SK-N-SH (cell line): ENCODE data around the gene RAE1. TPM values are rescaled to one million over a fixed set of nuclear protein-coding genes. Genes with fewer than 3 reads are reported as not detected.

Source experiments
- CTCF ChIA-PET: fragments of 300-600, 350-600 bp; formaldehyde crosslinking; extraction: SDS; loops from one replicate; lab custom pipeline; 2021; lab: Yijun Ruan, JAX
- POLR2A ChIA-PET: fragments of 350-600 bp; sonication (Branson Sonifier 250); formaldehyde crosslinking; extraction: SDS; loops from one replicate; lab custom pipeline; 2020; ENCODE audit warnings: antibody characterized with exemption, inconsistent platforms; lab: Yijun Ruan, JAX
- DNase-seq: peaks from one replicate; pipeline ENCODE4 v3.0.0; 2012
- H2AFZ ChIP-seq: fragments of 200-600 bp; sonication (generic); 2 replicates; pipeline ENCODE4 v1.8.1; 2016; ENCODE audit warnings: antibody characterized with exemption, mild to moderate bottlenecking, low read depth
- H3F3A ChIP-seq: fragments of 200-600 bp; sonication (generic); replicated peaks from 2 replicates; pipeline ENCODE3; 2016; ENCODE audit warnings: antibody characterized with exemption, mild to moderate bottlenecking; ENCODE audit not compliant: insufficient read depth
- H3K27ac ChIP-seq, 2 experiments: fragments of 200-500 bp in 1 of 2; fragments of 200-600 bp in 1 of 2; sonication (Bioruptor generic) in 1 of 2; sonication (generic), shearing (Covaris generic) in 1 of 2; 2 replicates each; pipeline versions ENCODE4 v1.5.1 to v1.6.1; 2014 to 2016; ENCODE audit warnings: low read depth in 2 of 2, inconsistent platforms in 1 of 2, low read length in 1 of 2, mild to moderate bottlenecking in 1 of 2, mixed read lengths in 1 of 2
- H3K27me3 ChIP-seq: fragments of 200-600 bp; sonication (generic), shearing (Covaris generic); 2 replicates; pipeline ENCODE4 v1.6.1; 2016; ENCODE audit warnings: mixed run types; ENCODE audit not compliant: insufficient read depth
- H3K36me3 ChIP-seq, 2 experiments: fragments of 200-500 bp in 1 of 2; fragments of 200-600 bp in 1 of 2; sonication (Bioruptor generic) in 1 of 2; sonication (generic) in 1 of 2; replicated peaks in 1 of 2; 2 replicates each; pipeline versions ENCODE3 to v1.5.1; 2014 to 2016; ENCODE audit warnings: low read length in 1 of 2, mild to moderate bottlenecking in 1 of 2; ENCODE audit not compliant: insufficient read depth in 2 of 2, control insufficient read depth in 1 of 2
- H3K4me1 ChIP-seq, 2 experiments: fragments of 200-500 bp in 1 of 2; fragments of 200-600 bp in 1 of 2; sonication (Bioruptor generic) in 1 of 2; sonication (generic), shearing (Covaris generic) in 1 of 2; 2 replicates each; pipeline versions ENCODE4 v1.5.1 to v1.6.1; 2014 to 2016; ENCODE audit warnings: low read depth in 1 of 2, low read length in 1 of 2, mixed run types in 1 of 2; ENCODE audit not compliant: insufficient read depth in 2 of 2, control insufficient read depth in 1 of 2
- H3K4me2 ChIP-seq: fragments of 200-600 bp; sonication (generic), shearing (Covaris generic); 2 replicates; pipeline ENCODE4 v1.6.1; 2017; ENCODE audit warnings: mixed run types
- H3K4me3 ChIP-seq, 2 experiments: fragments of 200-500 bp in 1 of 2; fragments of 200-600 bp in 1 of 2; sonication (Bioruptor generic) in 1 of 2; sonication (generic), shearing (Covaris generic) in 1 of 2; 2 replicates each; pipeline versions ENCODE4 v1.5.1 to v1.8.1; 2014 to 2016; ENCODE audit warnings: low read depth in 2 of 2, inconsistent platforms in 1 of 2, low read length in 1 of 2, mild to moderate bottlenecking in 1 of 2, mixed read lengths in 1 of 2, moderate library complexity in 1 of 2
- H3K79me2 ChIP-seq: fragments of 200-600 bp; sonication (generic); 2 replicates; pipeline ENCODE4 v1.8.1; 2017; ENCODE audit warnings: mild to moderate bottlenecking; ENCODE audit not compliant: insufficient read depth
- H3K9ac ChIP-seq: fragments of 200-600 bp; sonication (generic); 2 replicates; pipeline ENCODE4 v1.6.1; 2017; ENCODE audit warnings: mixed run types
- H3K9me2 ChIP-seq: fragments of 200-600 bp; sonication (generic); 2 replicates; pipeline ENCODE4 v1.6.1; 2017; ENCODE audit warnings: mixed run types
- H3K9me3 ChIP-seq: fragments of 200-600 bp; sonication (generic); 2 replicates; pipeline ENCODE4 v1.6.1; 2017; ENCODE audit warnings: mixed run types, mild to moderate bottlenecking, moderate library complexity
- H4K20me1 ChIP-seq: fragments of 200-600 bp; sonication (generic); 2 replicates; pipeline ENCODE4 v1.6.1; 2017; ENCODE audit warnings: mild to moderate bottlenecking, mixed run types; ENCODE audit not compliant: insufficient read depth
- CHD2 ChIP-seq: fragments of 150-350 bp; IDR thresholded peaks from 2 replicates; pipeline ENCODE4 v1.6.1; 2018; ENCODE audit warnings: low read length; ENCODE audit not compliant: partially characterized antibody
- ELF1 ChIP-seq: IDR thresholded peaks from 2 replicates; pipeline ENCODE4 v1.4.0; 2012
- EZH2phosphoT487 ChIP-seq: fragments of 200-600 bp; sonication (generic); IDR thresholded peaks from 2 replicates; pipeline ENCODE4 v1.6.1; 2017; ENCODE audit warnings: low read depth, mixed run types, mild to moderate bottlenecking, antibody characterized with exemption, moderate library complexity, borderline replicate concordance
- GABPA ChIP-seq: IDR thresholded peaks from 2 replicates; pipeline ENCODE4 v1.4.0; 2012; ENCODE audit warnings: low read depth, mild to moderate bottlenecking
- IRF3 ChIP-seq: fragments of 150-350 bp; IDR thresholded peaks from 2 replicates; pipeline ENCODE4 v1.6.1; 2016; ENCODE audit warnings: mild to moderate bottlenecking, low read depth, low read length
- JUND ChIP-seq: IDR thresholded peaks from 2 replicates; pipeline ENCODE4 v1.4.0; 2012
- MAX ChIP-seq: IDR thresholded peaks from 2 replicates; pipeline ENCODE4 v1.4.0; 2012; ENCODE audit warnings: low read depth
- MXI1 ChIP-seq: IDR thresholded peaks from 2 replicates; pipeline ENCODE4 v1.6.1; 2012; ENCODE audit warnings: mild to moderate bottlenecking, low read depth, low read length, improper control_type of control experiment
- NFIC ChIP-seq: IDR thresholded peaks from 2 replicates; pipeline ENCODE4 v1.4.0; 2012; ENCODE audit warnings: borderline replicate concordance
- POLR2AphosphoS5 ChIP-seq: IDR thresholded peaks from 2 replicates; pipeline ENCODE4 v1.6.1; 2012; ENCODE audit warnings: low read depth, low read length
- RAD21 ChIP-seq: IDR thresholded peaks from 2 replicates; pipeline ENCODE4 v1.6.1; 2012; ENCODE audit warnings: mild to moderate bottlenecking, low read length
- RCOR1 ChIP-seq: fragments of 150-350 bp; IDR thresholded peaks from 2 replicates; pipeline ENCODE4 v1.6.1; 2017; ENCODE audit warnings: antibody characterized with exemption, low read length
- RXRA ChIP-seq: IDR thresholded peaks from 2 replicates; pipeline ENCODE4 v1.4.0; 2012; ENCODE audit warnings: low read depth, mild to moderate bottlenecking, borderline replicate concordance
- SMC3 ChIP-seq: IDR thresholded peaks from 2 replicates; pipeline ENCODE4 v1.6.1; 2012; ENCODE audit warnings: low read depth, low read length, improper control_type of control experiment
- TAF1 ChIP-seq: IDR thresholded peaks from 2 replicates; pipeline ENCODE4 v1.6.1; 2012; ENCODE audit warnings: low read depth, mild to moderate bottlenecking, low read length, moderate library complexity, borderline replicate concordance
- TEAD4 ChIP-seq: IDR thresholded peaks from 2 replicates; pipeline ENCODE4 v1.4.0; 2012; ENCODE audit warnings: mild to moderate bottlenecking, borderline replicate concordance; ENCODE audit not compliant: insufficient read depth
- USF1 ChIP-seq: IDR thresholded peaks from 2 replicates; pipeline ENCODE4 v1.4.0; 2012; ENCODE audit warnings: low read depth, borderline replicate concordance
- ZBTB33 ChIP-seq: IDR thresholded peaks from 2 replicates; pipeline ENCODE4 v1.4.0; 2012; ENCODE audit warnings: low read depth, borderline replicate concordance
- WGBS: methylation state at CpG from one replicate; pipeline ENCODE4 v1.1.6; 2017; ENCODE audit warnings: low lambda C conversion rate; 5-methylcytosine and 5-hydroxymethylcytosine counted together
- polyA plus RNA-seq, 3 experiments: library from polyadenylated mRNA; depleted of rRNA; stranded (reverse); fragments of >200 nt; gene quantifications; 2 replicates each; pipeline ENCODE4 v1.2.3, GENCODE V29; 2012

RAE1 gene
- polyA plus RNA-seq, 1 of the 3 experiments (the other 2 are of a cell fraction): 82.4 TPM

GRCh38 chr20:57313230-57313629 is 37.8 kb upstream of the RAE1 start:
- Histone ChIP-seq H3K79me2 (no peaks in the 10 kb centered on the region), H3K4me1 (peaks cover 0 to 6% of the 10 kb centered on the region in 2 experiments; a peak in 1 of 4 replicates), H3K9ac (no peak overlapping the region), H3K36me3 (no peaks in the 10 kb centered on the region), H3K4me3 (no peak overlapping the region), H4K20me1 (no peaks in the 10 kb centered on the region), H3K27ac (no peak overlapping the region), H3K4me2 (no peak overlapping the region), H3K9me3 (no peaks in the 10 kb centered on the region), H3F3A (no peaks in the 10 kb centered on the region), H2AFZ (no peak overlapping the region), H3K27me3 (no peaks in the 10 kb centered on the region), H3K9me2 (no peaks in the 10 kb centered on the region)
- ChIA-PET CTCF (interaction anchor here (0.9 to 2.3 kb wide), 3 partner anchors 16 to 223 kb away, joined by 3 to 5 read pairs (median 4); partner anchors contain the start of gene SPO11), POLR2A (no interaction called here)
- TF ChIP-seq USF1 (no peak), MXI1 (no peak), IRF3 (no peak), ELF1 (no peak), GABPA (no peak), SMC3 (no peak)
- WGBS: 2% methylated on average over 5 of the region's 5 CpGs
- no peak for DNase-seq

- WGBS: 35% methylated on average over 5 of the region's 5 CpGs
- no peak overlapping the region for H3K27ac ChIP-seq
- TF ChIP-seq ZBTB33: no peak
- no peak for TF ChIP-seq EZH2phosphoT487
- no peak for TF ChIP-seq JUND
- no peak for TF ChIP-seq RAD21
- no peak for TF ChIP-seq MAX
- TF ChIP-seq RXRA: no peak
- TF ChIP-seq CHD2: no peak
- TF ChIP-seq NFIC: no peak
- no peak for TF ChIP-seq RCOR1
- TF ChIP-seq ELF1: no peak
- TF ChIP-seq TAF1: no peak
- no peak for TF ChIP-seq TEAD4
- no peak for TF ChIP-seq POLR2AphosphoS5
- TF ChIP-seq, all 33 proteins: peak for 0
- no peak for DNase-seq
- Histone ChIP-seq H3F3A (no peaks in the 10 kb centered on the region), H3K9ac (no peak overlapping the region), H3K4me3 (no peak overlapping the region), H2AFZ (no peak overlapping the region), H3K4me2 (no peak overlapping the region), H4K20me1 (no peaks in the 10 kb centered on the region), H3K9me3 (no peaks in the 10 kb centered on the region), H3K4me1 (peaks cover 0 to 6% of the 10 kb centered on the region in 2 experiments; a peak in 1 of 4 replicates), H3K27me3 (no peaks in the 10 kb centered on the region), H3K36me3 (no peaks in the 10 kb centered on the region), H3K79me2 (no peaks in the 10 kb centered on the region), H3K9me2 (no peaks in the 10 kb centered on the region)
- ChIA-PET CTCF (interaction anchor here (0.9 to 2.4 kb wide), 5 partner anchors 16 to 763 kb away, joined by 3 to 6 read pairs (median 4); partner anchors contain the start of gene SPO11), POLR2A (no interaction called here)
Observed at GRCh38 chr20:57313951-57314350, 37.1 kb upstream of the RAE1 start.
